ENCODE results near the gene KAT7. TPM values are rescaled to one million over a fixed set of nuclear protein-coding genes. Genes with fewer than 3 reads are reported as not detected.

The KAT7 gene
- total RNA-seq, 6 experiments from 2014 or later: 35.3 to 45.5 (median 36.5) TPM

DNA sequence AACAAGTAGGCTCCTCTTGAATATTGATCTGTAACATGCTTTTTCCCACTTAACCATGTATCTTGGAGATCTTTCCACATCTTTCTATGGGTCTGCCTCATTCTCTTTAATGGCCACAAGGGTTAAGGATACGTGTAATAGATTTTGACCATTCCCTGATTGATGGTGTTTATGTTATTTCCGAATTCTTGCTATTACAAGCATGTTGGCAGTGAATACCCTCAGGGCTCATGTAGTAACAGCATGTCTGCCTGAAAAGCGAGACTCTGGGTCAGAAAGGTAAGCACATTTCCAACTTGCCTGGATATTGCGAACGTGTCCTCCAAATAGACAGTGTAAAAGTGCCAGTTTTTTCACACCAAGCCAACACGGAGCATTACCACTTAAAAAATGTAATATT lies 54.4 kb downstream of the KAT7 start:
- peaks cover 3% of the 10 kb centered on the region; the same call in 1 of the 2 replicates for H3K27me3 Mint-ChIP-seq (ENCODE audit: insufficient read depth)
- peaks cover 10% of the 10 kb centered on the region; the same call in 1 of the 2 replicates for H3K4me1 Mint-ChIP-seq (ENCODE audit: low read depth)
- H3K9me3 Mint-ChIP-seq: no peaks in the 10 kb centered on the region
- TF ChIP-seq, protein P1, sequence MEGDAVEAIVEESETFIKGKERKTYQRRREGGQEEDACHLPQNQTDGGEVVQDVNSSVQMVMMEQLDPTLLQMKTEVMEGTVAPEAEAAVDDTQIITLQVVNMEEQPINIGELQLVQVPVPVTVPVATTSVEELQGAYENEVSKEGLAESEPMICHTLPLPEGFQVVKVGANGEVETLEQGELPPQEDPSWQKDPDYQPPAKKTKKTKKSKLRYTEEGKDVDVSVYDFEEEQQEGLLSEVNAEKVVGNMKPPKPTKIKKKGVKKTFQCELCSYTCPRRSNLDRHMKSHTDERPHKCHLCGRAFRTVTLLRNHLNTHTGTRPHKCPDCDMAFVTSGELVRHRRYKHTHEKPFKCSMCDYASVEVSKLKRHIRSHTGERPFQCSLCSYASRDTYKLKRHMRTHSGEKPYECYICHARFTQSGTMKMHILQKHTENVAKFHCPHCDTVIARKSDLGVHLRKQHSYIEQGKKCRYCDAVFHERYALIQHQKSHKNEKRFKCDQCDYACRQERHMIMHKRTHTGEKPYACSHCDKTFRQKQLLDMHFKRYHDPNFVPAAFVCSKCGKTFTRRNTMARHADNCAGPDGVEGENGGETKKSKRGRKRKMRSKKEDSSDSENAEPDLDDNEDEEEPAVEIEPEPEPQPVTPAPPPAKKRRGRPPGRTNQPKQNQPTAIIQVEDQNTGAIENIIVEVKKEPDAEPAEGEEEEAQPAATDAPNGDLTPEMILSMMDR (IDR thresholded peaks at IDR 0.05): no peak
- no peak overlapping the region for H3K4me3 Mint-ChIP-seq
- H3K27ac Mint-ChIP-seq: no peak overlapping the region
- H3K36me3 Mint-ChIP-seq (ENCODE audit: low read depth): no peaks in the 10 kb centered on the region
- DNase-seq: no peak

DNA sequence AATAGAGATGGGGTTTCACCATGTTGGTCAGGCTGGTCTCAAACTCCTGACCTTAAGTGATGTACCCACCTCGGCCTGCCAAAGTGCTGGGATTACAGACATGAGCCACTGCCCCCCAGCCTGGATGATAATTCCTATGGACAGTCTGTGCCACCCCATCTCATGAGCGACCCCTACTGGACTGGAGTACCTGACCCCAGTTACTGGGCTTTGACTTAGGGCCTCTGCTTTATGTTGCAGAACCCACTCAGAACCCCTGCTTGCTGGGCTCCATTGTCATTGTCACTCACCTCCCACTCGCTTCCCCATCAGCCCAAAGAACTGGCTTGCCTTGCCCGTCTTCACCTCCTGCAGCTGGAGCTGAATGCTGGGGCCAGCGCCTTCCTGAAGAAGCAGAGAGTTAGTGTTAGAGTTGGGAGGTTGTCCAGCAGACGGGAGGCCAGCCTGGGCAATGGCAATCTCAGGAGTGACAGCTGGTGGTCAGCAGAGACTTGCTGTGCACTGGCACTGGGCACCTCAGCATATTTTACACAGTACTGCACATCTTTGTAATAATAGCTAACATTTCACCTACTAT lies 55.4 kb downstream of the KAT7 start:
- TF ChIP-seq, protein P1 (IDR thresholded peaks at IDR 0.05): peak; percentile 66
- Mint-ChIP-seq H3K36me3 (ENCODE audit: low read depth) (no peaks in the 10 kb centered on the region), H3K9me3 (no peaks in the 10 kb centered on the region), H3K27ac (no peak overlapping the region), H3K4me1 (ENCODE audit: low read depth) (peaks cover 10% of the 10 kb centered on the region; the same call in 1 of the 2 replicates), H3K4me3 (no peak overlapping the region), H3K27me3 (ENCODE audit: insufficient read depth) (peaks cover 3% of the 10 kb centered on the region; the same call in 1 of the 2 replicates)
- no peak for DNase-seq

DNA sequence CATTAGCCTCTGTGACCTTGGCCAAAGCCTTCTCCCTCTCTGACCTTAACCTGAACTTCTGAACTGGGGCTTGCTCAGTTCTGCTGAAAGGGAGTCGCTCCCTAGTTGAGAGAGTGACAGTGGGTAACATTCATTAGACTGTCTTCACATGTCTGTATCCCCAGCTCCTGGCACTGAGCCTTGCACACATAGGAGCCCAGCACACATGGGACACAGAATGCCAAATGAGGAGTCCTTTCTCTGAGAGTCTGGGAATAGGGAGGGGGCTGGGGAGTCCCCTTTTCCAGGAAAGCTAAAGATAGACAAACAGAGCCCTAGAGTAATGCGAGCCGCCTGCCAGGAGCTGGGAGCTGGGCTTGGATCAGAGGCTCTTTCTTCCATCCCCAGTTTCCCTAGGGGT lies 56.8 kb downstream of the KAT7 start:
- TF ChIP-seq, protein P1 (IDR thresholded peaks at IDR 0.05): no peak
- DNase-seq: no peak
- no peak overlapping the region for H3K27ac Mint-ChIP-seq

DNA sequence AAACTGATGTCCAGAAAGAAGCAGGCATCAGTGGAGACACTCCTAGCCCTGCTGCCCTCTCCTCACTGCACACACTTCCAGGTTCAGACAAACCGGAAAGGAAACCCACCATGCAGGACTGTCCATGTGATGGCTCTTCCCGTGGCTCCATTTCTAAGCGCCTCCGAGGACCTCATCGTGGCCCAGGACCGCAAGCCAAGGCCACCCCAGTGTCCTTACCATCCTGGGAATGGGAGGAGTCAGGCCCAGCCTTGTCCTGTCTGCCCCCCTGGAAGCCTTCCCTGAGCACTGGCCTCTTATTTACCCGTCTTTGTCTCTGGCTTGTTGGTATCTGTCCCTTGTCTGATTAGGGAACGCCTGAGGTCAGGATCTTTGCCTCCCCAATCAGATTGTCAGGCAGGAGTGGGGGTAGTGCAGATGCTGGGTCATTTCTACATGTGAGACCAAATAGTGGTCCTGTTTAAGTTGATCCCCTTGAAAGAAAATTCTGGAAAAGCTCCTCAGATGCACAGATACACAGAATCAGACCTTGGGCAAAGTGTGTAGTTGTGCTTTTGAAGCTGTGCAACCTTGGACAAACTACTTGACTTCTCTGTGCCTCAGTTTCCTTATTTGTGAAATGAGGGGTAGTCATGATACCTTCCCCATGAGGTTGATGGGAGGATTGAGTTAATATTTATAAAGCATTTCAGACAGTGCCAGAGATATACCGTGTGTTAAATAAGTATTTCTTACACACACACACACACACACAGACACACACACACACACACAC lies 58.6 kb downstream of the KAT7 start:
- no peak for DNase-seq
- Mint-ChIP-seq H3K27me3 (ENCODE audit: insufficient read depth) (peaks cover 3% of the 10 kb centered on the region; the same call in 1 of the 2 replicates), H3K27ac (no peak overlapping the region), H3K36me3 (ENCODE audit: low read depth) (no peaks in the 10 kb centered on the region), H3K9me3 (no peaks in the 10 kb centered on the region), H3K4me3 (no peak overlapping the region), H3K4me1 (ENCODE audit: low read depth) (peaks cover 14% of the 10 kb centered on the region)
- TF ChIP-seq, protein P1 (IDR thresholded peaks at IDR 0.05): no peak

More for the DNA sequence above, 56.8 kb downstream of the KAT7 start:
- Mint-ChIP-seq H3K9me3 (no peaks in the 10 kb centered on the region), H3K4me3 (no peak overlapping the region), H3K4me1 (ENCODE audit: low read depth) (peaks cover 10% of the 10 kb centered on the region; the same call in 1 of the 2 replicates), H3K27me3 (ENCODE audit: insufficient read depth) (peaks cover 3% of the 10 kb centered on the region; the same call in 1 of the 2 replicates), H3K36me3 (ENCODE audit: low read depth) (no peaks in the 10 kb centered on the region)

DNA sequence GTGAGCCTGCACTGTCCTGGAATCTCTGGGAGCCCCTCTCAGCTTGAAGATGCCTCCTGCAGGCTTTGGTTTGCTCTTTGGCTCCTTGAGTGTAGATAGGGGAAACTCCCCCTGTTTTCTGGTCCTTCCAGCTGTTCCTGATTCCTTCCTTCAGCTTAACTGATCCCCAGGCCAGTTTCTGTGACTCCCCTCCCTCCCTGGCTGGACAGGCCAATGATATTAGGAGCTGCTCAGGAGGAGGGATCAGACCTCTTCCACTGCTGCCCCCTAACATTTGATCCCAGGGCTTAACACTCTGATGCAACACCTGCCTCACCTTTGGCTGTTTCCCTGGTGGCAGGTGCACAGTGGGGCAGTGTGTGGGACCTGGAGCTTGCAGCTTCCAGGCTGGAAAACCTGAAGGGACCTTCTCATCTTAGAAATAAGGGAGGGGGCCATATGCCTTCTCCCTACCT lies 59.6 kb downstream of the KAT7 start, which contains the start of gene TAC4:
TSS of gene TAC4 (minus strand) at position 51 of the 455 bp plus-strand sequence. CDS start 52 bp downstream, outside the sequence.
- Mint-ChIP-seq H3K27ac (no peak within 1 kb of the TSS), H3K9me3 (no peaks in the 10 kb centered on the region), H3K27me3 (ENCODE audit: insufficient read depth) (peaks cover 3% of the 10 kb centered on the region; the same call in 1 of the 2 replicates), H3K4me3 (no peak within 1 kb of the TSS), H3K36me3 (ENCODE audit: low read depth) (no peaks in the 10 kb centered on the region), H3K4me1 (ENCODE audit: low read depth) (peaks cover 9% of the 10 kb centered on the region)
- DNase-seq: no peak
- TF ChIP-seq, protein P1 (IDR thresholded peaks at IDR 0.05): no peak

Measured in HFFc6 (cell line).